Endothelial cell of umbilical vein (primary cell): ENCODE measurements around the gene TMCO6. TPM values are rescaled to one million over a fixed set of nuclear protein-coding genes. Genes with fewer than 3 reads are reported as not detected.

Experiments used
- Bru-seq: library from RNA; stranded (reverse); fragments of 400-500 nt; gene quantifications from one replicate; lab custom pipeline; 2021; lab: Mats Ljungman, UMichigan
- BruChase-seq, 2 experiments: library from RNA; stranded (reverse); fragments of 400-500 nt; gene quantifications; one replicate each; lab custom pipeline; 2021; lab: Mats Ljungman, UMichigan
- BruUV-seq: library from RNA; stranded (reverse); fragments of 400-500 nt; replicated peaks from 2 replicates; lab custom pipeline; 2021; lab: Mats Ljungman, UMichigan
- CTCF ChIA-PET: fragments of 300-600, 350-600 bp; sonication (Branson Sonifier 250); formaldehyde crosslinking; loops from one replicate; lab custom pipeline; 2021; ENCODE audit warnings: antibody characterized with exemption, inconsistent platforms; lab: Charles Lee
- POLR2A ChIA-PET: fragments of 300-600, 350-600 bp; sonication (Branson Sonifier 250); formaldehyde crosslinking; loops from one replicate; lab custom pipeline; 2021; ENCODE audit warnings: antibody characterized with exemption, inconsistent platforms; lab: Charles Lee
- DNase-seq: peaks from one replicate; pipeline ENCODE4 v3.0.0-alpha.2; 2011; ENCODE audit warnings: low read depth, low spot score
- FAIRE-seq: peaks from 2 replicates; lab custom pipeline; 2011; peaks lifted over from hg19 to GRCh38; lab: Jason Lieb, UNC
- H2AFZ ChIP-seq: 2 replicates; pipeline ENCODE4 v1.6.0; 2012; ENCODE audit warnings: low read depth, low read length, control low read depth, inconsistent platforms
- H3K27ac ChIP-seq: 2 replicates; pipeline ENCODE4 v1.5.1; 2011; ENCODE audit warnings: low read depth, mild to moderate bottlenecking, control low read depth, low read length, moderate library complexity; ENCODE audit not compliant: insufficient read depth
- H3K27me3 ChIP-seq, 2 experiments: 2 replicates each; pipeline versions ENCODE4 v1.6.0 to v1.6.1; 2011; ENCODE audit warnings: low read length in 2 of 2, mixed read lengths in 1 of 2; ENCODE audit not compliant: control insufficient read depth in 2 of 2, insufficient read depth in 2 of 2
- H3K36me3 ChIP-seq, 2 experiments: 2 replicates in 1 of 2; 3 replicates in 1 of 2; pipeline ENCODE4 v1.5.1; 2011; ENCODE audit warnings: low read length in 2 of 2, mild to moderate bottlenecking in 1 of 2, moderate library complexity in 1 of 2; ENCODE audit not compliant: control insufficient read depth in 2 of 2, insufficient read depth in 2 of 2; ENCODE audit errors: extremely low read depth in 1 of 2
- H3K4me1 ChIP-seq: 3 replicates; pipeline ENCODE4 v1.5.1; 2011; ENCODE audit warnings: mild to moderate bottlenecking, low read length; ENCODE audit not compliant: control insufficient read depth, insufficient read depth; ENCODE audit errors: extremely low read depth
- H3K4me2 ChIP-seq: 2 replicates; pipeline ENCODE4 v1.6.1; 2011; ENCODE audit warnings: low read length, control low read depth, mixed read lengths; ENCODE audit not compliant: insufficient read depth
- H3K4me3 ChIP-seq, 3 experiments: fragments of 200-600 bp in 1 of 3; sonication (generic), shearing (Covaris generic) in 1 of 3; replicated peaks in 1 of 3; 2 replicates each; pipeline ENCODE4 v1.5.1; 2011 to 2016; ENCODE audit warnings: control low read depth in 3 of 3, low read length in 3 of 3, mild to moderate bottlenecking in 2 of 3, inconsistent platforms in 1 of 3, low read depth in 1 of 3, moderate library complexity in 1 of 3; ENCODE audit not compliant: insufficient read depth in 1 of 3
- H3K79me2 ChIP-seq: 2 replicates; pipeline ENCODE4 v1.6.0; 2012; ENCODE audit warnings: low read length, inconsistent platforms; ENCODE audit not compliant: control insufficient read depth, insufficient read depth
- H3K9ac ChIP-seq: replicated peaks from 2 replicates; pipeline ENCODE3; 2011; ENCODE audit warnings: low read length, control low read depth; ENCODE audit not compliant: insufficient read depth; ENCODE audit errors: extremely low read depth
- H3K9me1 ChIP-seq: replicated peaks from 3 replicates; pipeline ENCODE4 v1.6.0; 2011; ENCODE audit warnings: mild to moderate bottlenecking, low read length; ENCODE audit not compliant: control insufficient read depth, insufficient read depth; ENCODE audit errors: extremely low read depth
- H3K9me3 ChIP-seq: replicated peaks from 2 replicates; pipeline ENCODE4 v1.5.1; 2012; ENCODE audit warnings: low read length, inconsistent platforms; ENCODE audit not compliant: control insufficient read depth, insufficient read depth
- H4K20me1 ChIP-seq: replicated peaks from 2 replicates; pipeline ENCODE3; 2011; ENCODE audit warnings: mild to moderate bottlenecking, low read length; ENCODE audit not compliant: control insufficient read depth, insufficient read depth; ENCODE audit errors: extremely low read depth
- EZH2 ChIP-seq: IDR thresholded peaks from 2 replicates; pipeline ENCODE4 v1.6.1; 2012; ENCODE audit warnings: borderline replicate concordance, low read depth, mild to moderate bottlenecking, moderate library complexity, low read length, inconsistent platforms; ENCODE audit not compliant: severe bottlenecking
- FOS ChIP-seq: IDR thresholded peaks from 2 replicates; pipeline ENCODE4 v1.6.1; 2011; ENCODE audit warnings: mild to moderate bottlenecking, low read length, moderate library complexity, borderline replicate concordance; ENCODE audit not compliant: insufficient read depth
- GATA2 ChIP-seq: IDR thresholded peaks from 2 replicates; pipeline ENCODE4 v1.7.0; 2011; ENCODE audit warnings: low read depth, mild to moderate bottlenecking, moderate library complexity, mixed read lengths, low read length; ENCODE audit not compliant: insufficient read length, insufficient read depth
- JUN ChIP-seq: IDR thresholded peaks from 2 replicates; pipeline ENCODE4 v1.6.1; 2011; ENCODE audit warnings: borderline replicate concordance, low read depth; ENCODE audit not compliant: insufficient read length, insufficient read depth
- MYC ChIP-seq: IDR thresholded peaks from one replicate; pipeline ENCODE4 v1.6.1; 2011; ENCODE audit warnings: mild to moderate bottlenecking, low read depth, low read length
- POLR2A ChIP-seq: IDR thresholded peaks from 2 replicates; pipeline ENCODE4 v1.6.1; 2012; ENCODE audit warnings: low read depth, mild to moderate bottlenecking, control low read depth, low read length
- POLR2AphosphoS5 ChIP-seq: IDR thresholded peaks from 2 replicates; pipeline ENCODE4 v1.6.1; 2012; ENCODE audit warnings: low read depth, mild to moderate bottlenecking, control low read depth, low read length, moderate library complexity; ENCODE audit not compliant: insufficient read depth
- dilution Hi-C: fragments of 300-500 bp; cut with MboI; formaldehyde crosslinking; loops from one replicate; pipeline ENCODE4 v1.15.0; 2019; ENCODE audit warnings: low sequenced_read_pairs; ENCODE audit not compliant: extremely low pct_ligation_motif_present
- intact Hi-C: fragments of 100-400 bp; cut with micrococcal nuclease; formaldehyde crosslinking; loops from one replicate; pipeline ENCODE4 v1.10.0; 2022
- long read RNA-seq: library from polyadenylated mRNA; stranded (forward); transcript quantifications from one replicate; pipeline ENCODE4 v2.0.0, GENCODE V29; 2021
- polyA minus RNA-seq, 3 experiments: library from RNA; depleted of rRNA, polyadenylated mRNA; stranded (reverse); fragments of >200 nt; gene quantifications; 1 replicate in 1 of 3; 2 replicates in 2 of 3; pipeline ENCODE4 v1.2.3, GENCODE V29; 2011
- polyA plus RNA-seq, 4 experiments: library from polyadenylated mRNA; depleted of rRNA in 3 of 4; stranded (reverse) in 3 of 4; unstranded in 1 of 4; fragments of >200 nt; gene quantifications; 2 replicates each; pipeline versions ENCODE4 v1.2.1 to v1.2.3, GENCODE V29; 2011 to 2012; ENCODE audit warnings: missing spikeins in 1 of 4
- total RNA-seq: library from RNA; stranded (reverse); gene quantifications from 2 replicates; pipeline ENCODE4 v1.2.3, GENCODE V29; 2021
- TF ChIP-seq, protein P1 (sequence below): IDR thresholded peaks from 2 replicates; pipeline ENCODE4 v1.6.1; 2011; ENCODE audit not compliant: insufficient read depth, insufficient read length
- TF ChIP-seq, protein P2 (sequence below), 2 donors: IDR thresholded peaks; 1 replicate in 1 of 2; 2 replicates in 1 of 2; pipeline ENCODE4 v1.5.1; 2011; ENCODE audit warnings: low read length in 2 of 2, mild to moderate bottlenecking in 2 of 2, moderate library complexity in 2 of 2, control low read depth in 1 of 2, inconsistent platforms in 1 of 2, low read depth in 1 of 2; ENCODE audit not compliant: insufficient read depth in 1 of 2; ENCODE audit errors: extremely low read depth in 1 of 2

The TMCO6 gene
- total RNA-seq (14.2 and 23.7 TPM in 2 replicates), polyA plus RNA-seq (22.0 and 23.2 TPM in 2 replicates), polyA minus RNA-seq (17.0 and 25.3 TPM in 2 replicates), Bru-seq, nascent RNA (percentile 59 among the genes with signal in this experiment), BruChase-seq, experiment 1, labeled RNA remaining after a 6-hour chase (percentile 51 among the genes with signal in this experiment), BruChase-seq, experiment 2, labeled RNA remaining after a 2-hour chase (percentile 52 among the genes with signal in this experiment)
- 10.2 and 14.9 TPM in 2 replicates for polyA plus RNA-seq (2011; cell fraction: cytosol; rRNA removed)
- polyA plus RNA-seq (2011; cell fraction: nucleus; rRNA removed) = 78.8 and 91.4 TPM in 2 replicates
- 8.1 and 8.3 TPM in 2 replicates for polyA plus RNA-seq (2012)
- polyA minus RNA-seq (2011; cell fraction: cytosol; rRNA and poly(A)+ RNA removed) = 7.7 TPM
- 17.9 and 23.7 TPM in 2 replicates for polyA minus RNA-seq (2011; cell fraction: nucleus; rRNA and poly(A)+ RNA removed)
- long read RNA-seq, transcript TMCO6-203 (12 exons, 1,887 nt) = major isoform, 7 of 12 reads
- long read RNA-seq, partial matches to known transcripts = 4 of 12 reads
- long read RNA-seq, other reads (novel, unspliced or antisense) = 1 of 12 reads

DNA sequence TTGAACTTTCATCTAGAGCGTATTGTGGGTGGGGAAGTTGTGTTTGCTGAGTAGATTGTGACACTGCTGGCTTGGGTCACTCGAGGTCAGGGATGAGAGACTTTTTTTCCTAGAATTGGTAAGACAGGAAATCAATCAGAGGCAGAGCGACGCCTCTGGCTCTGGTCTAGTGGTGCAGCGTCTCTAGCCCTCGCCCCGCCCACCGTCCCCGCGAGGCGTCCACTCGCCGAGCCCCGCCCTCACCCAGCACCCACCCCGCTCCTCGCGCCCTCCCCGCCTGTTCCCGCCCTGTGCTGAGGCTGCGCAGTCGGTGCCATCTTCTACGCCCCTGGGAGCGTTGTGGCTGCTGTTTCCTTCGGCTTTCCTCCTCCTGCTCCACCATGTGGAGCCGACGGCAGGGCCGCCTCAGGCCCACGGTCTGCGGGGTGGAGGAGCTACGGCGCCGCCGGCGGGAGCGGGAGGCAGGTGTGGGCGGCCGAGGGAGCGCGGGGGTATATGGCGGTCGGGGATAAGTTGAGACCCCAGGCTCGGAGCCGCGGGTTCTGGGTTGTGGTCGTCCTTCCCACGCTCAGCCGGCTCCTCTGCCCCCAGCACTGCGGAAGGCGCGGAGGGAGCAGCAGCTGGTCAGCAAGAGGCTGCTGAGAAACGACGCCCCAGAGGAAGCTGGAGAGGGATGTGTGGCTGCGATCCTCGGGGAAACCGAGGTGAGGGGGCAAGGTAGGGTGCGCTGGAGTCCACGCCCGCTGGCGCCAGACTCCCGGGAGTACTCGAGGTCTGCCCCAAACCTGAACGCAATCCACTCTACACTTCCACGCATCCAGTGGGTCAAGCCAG, at the start of gene TMCO6:
TMCO6 (plus strand) TSS at position 304 of the 834 bp plus-strand sequence; CDS start at position 381, 77 bp downstream.
- Histone ChIP-seq H4K20me1 (no peaks in the 10 kb centered on the region), H3K9me3 (no peaks in the 10 kb centered on the region), H3K4me2 (peak within 1 kb of the TSS; percentile 74), H3K79me2 (peaks cover 5% of the 10 kb centered on the region), H3K9me1 (no peaks in the 10 kb centered on the region), H3K4me1 (peaks cover 11% of the 10 kb centered on the region), H3K27me3 (no peaks in the 10 kb centered on the region), H2AFZ (peak within 1 kb of the TSS; percentile 74), H3K4me3 (peak within 1 kb of the TSS; percentile 37 to 54 (median 40)), H3K9ac (peak within 1 kb of the TSS; percentile 57), H3K27ac (peak within 1 kb of the TSS; percentile 41), H3K36me3 (peaks cover 0 to 10% of the 10 kb centered on the region in 2 experiments)
- no TSS peak for BruUV-seq
- FAIRE-seq (peak; percentile 94), DNase-seq (peak; percentile 96)
- POLR2A ChIA-PET = interaction anchor here (1.1 kb wide), 2 partner anchors 8 to 92 kb away, joined by 3 to 5 read pairs; partner anchors contain the start of genes EIF4EBP3, IK and NDUFA2
- dilution Hi-C loops = no loop called here
- CTCF ChIA-PET = interaction anchor here (0.8 to 2.4 kb wide), 16 partner anchors 8 to 403 kb away, joined by 3 to 11 read pairs (median 3); partner anchors contain the start of genes APBB3, EIF4EBP3, IK and NDUFA2
- no peak for TF ChIP-seq FOS
- no peak for TF ChIP-seq JUN
- TF ChIP-seq, protein P1, sequence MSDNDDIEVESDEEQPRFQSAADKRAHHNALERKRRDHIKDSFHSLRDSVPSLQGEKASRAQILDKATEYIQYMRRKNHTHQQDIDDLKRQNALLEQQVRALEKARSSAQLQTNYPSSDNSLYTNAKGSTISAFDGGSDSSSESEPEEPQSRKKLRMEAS = peak; percentile 44
- TF ChIP-seq GATA2 = no peak
- TF ChIP-seq EZH2 = no peak
- no peak for TF ChIP-seq MYC
- TF ChIP-seq, protein P2, sequence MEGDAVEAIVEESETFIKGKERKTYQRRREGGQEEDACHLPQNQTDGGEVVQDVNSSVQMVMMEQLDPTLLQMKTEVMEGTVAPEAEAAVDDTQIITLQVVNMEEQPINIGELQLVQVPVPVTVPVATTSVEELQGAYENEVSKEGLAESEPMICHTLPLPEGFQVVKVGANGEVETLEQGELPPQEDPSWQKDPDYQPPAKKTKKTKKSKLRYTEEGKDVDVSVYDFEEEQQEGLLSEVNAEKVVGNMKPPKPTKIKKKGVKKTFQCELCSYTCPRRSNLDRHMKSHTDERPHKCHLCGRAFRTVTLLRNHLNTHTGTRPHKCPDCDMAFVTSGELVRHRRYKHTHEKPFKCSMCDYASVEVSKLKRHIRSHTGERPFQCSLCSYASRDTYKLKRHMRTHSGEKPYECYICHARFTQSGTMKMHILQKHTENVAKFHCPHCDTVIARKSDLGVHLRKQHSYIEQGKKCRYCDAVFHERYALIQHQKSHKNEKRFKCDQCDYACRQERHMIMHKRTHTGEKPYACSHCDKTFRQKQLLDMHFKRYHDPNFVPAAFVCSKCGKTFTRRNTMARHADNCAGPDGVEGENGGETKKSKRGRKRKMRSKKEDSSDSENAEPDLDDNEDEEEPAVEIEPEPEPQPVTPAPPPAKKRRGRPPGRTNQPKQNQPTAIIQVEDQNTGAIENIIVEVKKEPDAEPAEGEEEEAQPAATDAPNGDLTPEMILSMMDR (IDR thresholded peaks at IDR 0.05; ENCODE audit: extremely low read depth in 1 of 2, insufficient read depth in 1 of 2, low read depth in 1 of 2, low read length in 2 of 2) = peak; percentile 31 to 74
- TF ChIP-seq POLR2A = peak; percentile 89
- peak; percentile 34 for TF ChIP-seq POLR2AphosphoS5
- intact Hi-C loops = loop anchor here (1.0 to 10.0 kb wide), 8 partner anchors 8 to 395 kb away; partner anchors contain the start of genes ANKHD1, APBB3, EIF4EBP3 and IK
